GM12864 (cell line): ENCODE measurements around the gene CA10.

Source experiments
- DNase-seq: peaks from one replicate; pipeline ENCODE4 v3.0.0-alpha.2; 2011; ENCODE audit warnings: low read depth
- H3K4me3 ChIP-seq: 2 replicates; pipeline ENCODE4 v1.5.1; 2011; ENCODE audit warnings: mild to moderate bottlenecking, low read depth, low read length, control low read depth
- CTCF ChIP-seq: IDR thresholded peaks from 2 replicates; pipeline ENCODE4 v1.5.1; 2011; ENCODE audit warnings: low read depth, mild to moderate bottlenecking, moderate library complexity, low read length, control low read depth, inconsistent platforms; ENCODE audit errors: missing control alignments

CA10 gene

GRCh38 chr17:51666971-51667705, 491.4 kb downstream of the CA10 start:
- no peak for TF ChIP-seq CTCF

GRCh38 chr17:51662204-51663056, 496.1 kb downstream of the CA10 start:
- H3K4me3 ChIP-seq: no peak overlapping the region
- TF ChIP-seq CTCF: no peak
- DNase-seq: no peak

More at GRCh38 chr17:51666971-51667705, 491.4 kb downstream of the CA10 start:
- no peak overlapping the region for H3K4me3 ChIP-seq
- DNase-seq: no peak

- DNase-seq: no peak
- H3K4me3 ChIP-seq: no peak overlapping the region
- no peak for TF ChIP-seq CTCF
Observed at GRCh38 chr17:51661403-51661802, 497.1 kb downstream of the CA10 start.

GRCh38 chr17:51660266-51660665, 498.2 kb downstream of the CA10 start:
- TF ChIP-seq CTCF: no peak
- H3K4me3 ChIP-seq: no peak overlapping the region

GRCh38 chr17:51657224-51657623, 501.3 kb downstream of the CA10 start:
- H3K4me3 ChIP-seq: no peak overlapping the region
- no peak for DNase-seq
- no peak for TF ChIP-seq CTCF

More at GRCh38 chr17:51660266-51660665, 498.2 kb downstream of the CA10 start:
- no peak for DNase-seq

GRCh38 chr17:51653878-51654277, 504.6 kb downstream of the CA10 start:
- no peak for TF ChIP-seq CTCF
- no peak overlapping the region for H3K4me3 ChIP-seq
- no peak for DNase-seq
